Kidney epithelial cell (primary cell): ENCODE data around the gene ACTN1. TPM values are rescaled to one million over a fixed set of nuclear protein-coding genes. Genes with fewer than 3 reads are reported as not detected.

Experiments used
- DNase-seq: peaks from one replicate; pipeline ENCODE4 v3.0.0-alpha.2; 2010; ENCODE audit warnings: low read depth
- H3K27me3 ChIP-seq: 2 replicates; pipeline ENCODE4 v1.6.0; 2011; ENCODE audit warnings: low read length; ENCODE audit not compliant: control insufficient read depth, insufficient read depth
- H3K36me3 ChIP-seq: 2 replicates; pipeline ENCODE4 v1.5.1; 2011; ENCODE audit warnings: low read length; ENCODE audit not compliant: control insufficient read depth, insufficient read depth
- H3K4me3 ChIP-seq: 2 replicates; pipeline ENCODE4 v1.5.1; 2011; ENCODE audit warnings: low read depth, mild to moderate bottlenecking, control low read depth, low read length
- CTCF ChIP-seq: IDR thresholded peaks from 2 replicates; pipeline ENCODE4 v1.5.1; 2011; ENCODE audit warnings: mild to moderate bottlenecking, moderate library complexity, low read length, control low read depth, inconsistent platforms; ENCODE audit not compliant: insufficient read depth, poor library complexity, severe bottlenecking
- total RNA-seq: library from RNA; depleted of rRNA; stranded (reverse); fragments of >200 nt; gene quantifications from 2 replicates; pipeline ENCODE4 v1.2.3, GENCODE V29; 2015

Gene ACTN1
- total RNA-seq, 1 donor from 2014 or later: 627 TPM

DNA sequence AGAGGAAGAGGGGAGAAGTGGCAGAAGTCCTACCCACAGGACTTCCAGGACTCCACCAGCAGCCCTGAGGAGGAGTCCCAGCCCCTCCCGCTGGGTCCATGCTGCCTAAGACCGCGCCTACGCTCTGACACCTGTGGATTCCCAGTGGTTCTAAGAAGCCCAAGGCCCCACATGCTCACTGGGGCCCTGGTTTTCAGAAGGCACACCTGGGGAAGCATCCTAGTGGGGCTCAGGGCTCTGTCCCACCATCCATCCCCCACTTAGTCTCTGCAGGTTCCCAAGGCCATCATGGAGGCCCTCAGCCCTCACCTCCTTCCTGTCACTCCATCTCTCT, 32.6 kb downstream of the ACTN1 start:
- H3K4me3 ChIP-seq: no peak overlapping the region

GRCh38 chr14:68945585-68946488, 33.3 kb downstream of the ACTN1 start:
- TF ChIP-seq CTCF: no peak
- H3K36me3 ChIP-seq: no peaks in the 10 kb centered on the region
- no peak overlapping the region for H3K4me3 ChIP-seq
- DNase-seq: no peak
- no peaks in the 10 kb centered on the region for H3K27me3 ChIP-seq

More for the DNA sequence above, 32.6 kb downstream of the ACTN1 start:
- no peak for TF ChIP-seq CTCF
- Histone ChIP-seq H3K36me3 (no peaks in the 10 kb centered on the region), H3K27me3 (no peaks in the 10 kb centered on the region)
- no peak for DNase-seq

- Histone ChIP-seq H3K4me3 (no peak overlapping the region), H3K36me3 (no peaks in the 10 kb centered on the region), H3K27me3 (no peaks in the 10 kb centered on the region)
- no peak for DNase-seq
- no peak for TF ChIP-seq CTCF
These were observed 33.9 kb downstream of the ACTN1 start for GRCh38 chr14:68945190-68945584.

GRCh38 chr14:68944162-68944561, 34.9 kb downstream of the ACTN1 start:
- TF ChIP-seq CTCF: no peak
- H3K27me3 ChIP-seq: no peaks in the 10 kb centered on the region
- DNase-seq: no peak
- no peaks in the 10 kb centered on the region for H3K36me3 ChIP-seq
- no peak overlapping the region for H3K4me3 ChIP-seq

- DNase-seq: no peak
- TF ChIP-seq CTCF: no peak
- Histone ChIP-seq H3K36me3 (no peaks in the 10 kb centered on the region), H3K27me3 (no peaks in the 10 kb centered on the region), H3K4me3 (no peak overlapping the region)
These were observed 36.0 kb downstream of the ACTN1 start for GRCh38 chr14:68943107-68943506.
